Astrocyte (in vitro differentiated cells and primary cell): ENCODE results near the gene CDH13.

Experiments
- EZH2 ChIP-seq: IDR thresholded peaks from 2 replicates; pipeline ENCODE4 v1.6.1; 2012; ENCODE audit warnings: mild to moderate bottlenecking, low read length, inconsistent platforms; ENCODE audit not compliant: insufficient read depth
- TF ChIP-seq, protein P1 (sequence below): IDR thresholded peaks from 2 replicates; pipeline ENCODE4 v1.5.1; 2011; ENCODE audit warnings: low read depth, mild to moderate bottlenecking, inconsistent platforms, low read length, moderate library complexity; ENCODE audit not compliant: insufficient read depth

DNA sequence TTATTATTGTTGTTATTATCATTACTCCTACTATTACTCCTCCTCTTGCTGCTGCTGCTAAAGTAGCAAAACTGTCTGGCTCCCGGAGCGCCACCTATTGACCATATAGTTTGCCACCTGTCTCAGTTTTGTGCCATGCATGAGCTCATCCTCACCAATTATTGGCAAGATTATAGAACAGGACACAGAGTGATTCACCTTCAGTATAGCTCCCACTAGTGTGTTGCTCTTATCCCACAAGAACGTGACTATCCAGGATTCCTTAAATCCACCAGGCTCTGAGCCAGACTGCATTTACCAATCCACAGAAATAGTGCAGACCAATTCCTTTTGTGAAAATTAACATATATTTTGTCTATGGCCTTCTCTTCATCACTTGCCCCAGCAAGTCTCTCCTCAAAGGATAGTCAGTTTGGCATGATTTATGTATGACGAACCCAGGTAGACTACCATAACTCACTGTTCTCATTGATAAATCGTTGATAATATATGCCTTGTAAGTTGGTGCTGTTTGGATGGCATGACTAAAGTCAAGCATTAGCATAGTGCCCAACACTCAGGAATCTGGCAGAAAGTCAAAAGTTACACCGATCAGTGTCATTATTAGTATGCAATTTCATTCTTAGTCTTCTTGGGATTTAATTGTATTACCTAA is 775.5 kb downstream of the CDH13 start:
- TF ChIP-seq, protein P1, sequence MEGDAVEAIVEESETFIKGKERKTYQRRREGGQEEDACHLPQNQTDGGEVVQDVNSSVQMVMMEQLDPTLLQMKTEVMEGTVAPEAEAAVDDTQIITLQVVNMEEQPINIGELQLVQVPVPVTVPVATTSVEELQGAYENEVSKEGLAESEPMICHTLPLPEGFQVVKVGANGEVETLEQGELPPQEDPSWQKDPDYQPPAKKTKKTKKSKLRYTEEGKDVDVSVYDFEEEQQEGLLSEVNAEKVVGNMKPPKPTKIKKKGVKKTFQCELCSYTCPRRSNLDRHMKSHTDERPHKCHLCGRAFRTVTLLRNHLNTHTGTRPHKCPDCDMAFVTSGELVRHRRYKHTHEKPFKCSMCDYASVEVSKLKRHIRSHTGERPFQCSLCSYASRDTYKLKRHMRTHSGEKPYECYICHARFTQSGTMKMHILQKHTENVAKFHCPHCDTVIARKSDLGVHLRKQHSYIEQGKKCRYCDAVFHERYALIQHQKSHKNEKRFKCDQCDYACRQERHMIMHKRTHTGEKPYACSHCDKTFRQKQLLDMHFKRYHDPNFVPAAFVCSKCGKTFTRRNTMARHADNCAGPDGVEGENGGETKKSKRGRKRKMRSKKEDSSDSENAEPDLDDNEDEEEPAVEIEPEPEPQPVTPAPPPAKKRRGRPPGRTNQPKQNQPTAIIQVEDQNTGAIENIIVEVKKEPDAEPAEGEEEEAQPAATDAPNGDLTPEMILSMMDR = peak; percentile 24
- no peak for TF ChIP-seq EZH2
